Measurements from ENCODE around the gene AK3.

- TF ChIP-seq POLR2AphosphoS5 (IDR thresholded peaks at IDR 0.05) (no peak), CTCF (IDR thresholded peaks at IDR 0.05) (no peak), POLR2A (IDR thresholded peaks at IDR 0.05) (no peak), EP300 (IDR thresholded peaks at IDR 0.05) (no peak)
Measured at GRCh38 chr9:4740388-4740637, 689 bp downstream of the AK3 start.

Data from upper lobe of left lung (tissue), 4 donors.